ENCODE data around the gene CRYBA4.

Gene CRYBA4

GRCh38 chr22:26671317-26672059 lies 49.7 kb downstream of the CRYBA4 start:
- no peak overlapping the region for H3K4me2 ChIP-seq (ENCODE audit: insufficient read depth, low read length)
- H3K4me3 ChIP-seq (ENCODE audit: low read depth in 1 of 2, low read length in 2 of 2), result no peak overlapping the region
- no peaks in the 10 kb centered on the region for H3K27me3 ChIP-seq (ENCODE audit: insufficient read depth, low read length, poor library complexity)
- ATAC-seq (ENCODE audit: insufficient read depth, low read depth) (no peak), DNase-seq (peak; percentile 34)
- H4K20me1 ChIP-seq (ENCODE audit: insufficient read depth, low read length), result peaks cover 12% of the 10 kb centered on the region; the same call in 1 of the 2 replicates
- H3K9ac ChIP-seq (ENCODE audit: low read depth, low read length), result peak overlapping the region; percentile 99; the same call in 1 of the 2 replicates
- peak overlapping the region; percentile 88 for H2AFZ ChIP-seq (ENCODE audit: low read depth, low read length)
- TF ChIP-seq, protein P1, sequence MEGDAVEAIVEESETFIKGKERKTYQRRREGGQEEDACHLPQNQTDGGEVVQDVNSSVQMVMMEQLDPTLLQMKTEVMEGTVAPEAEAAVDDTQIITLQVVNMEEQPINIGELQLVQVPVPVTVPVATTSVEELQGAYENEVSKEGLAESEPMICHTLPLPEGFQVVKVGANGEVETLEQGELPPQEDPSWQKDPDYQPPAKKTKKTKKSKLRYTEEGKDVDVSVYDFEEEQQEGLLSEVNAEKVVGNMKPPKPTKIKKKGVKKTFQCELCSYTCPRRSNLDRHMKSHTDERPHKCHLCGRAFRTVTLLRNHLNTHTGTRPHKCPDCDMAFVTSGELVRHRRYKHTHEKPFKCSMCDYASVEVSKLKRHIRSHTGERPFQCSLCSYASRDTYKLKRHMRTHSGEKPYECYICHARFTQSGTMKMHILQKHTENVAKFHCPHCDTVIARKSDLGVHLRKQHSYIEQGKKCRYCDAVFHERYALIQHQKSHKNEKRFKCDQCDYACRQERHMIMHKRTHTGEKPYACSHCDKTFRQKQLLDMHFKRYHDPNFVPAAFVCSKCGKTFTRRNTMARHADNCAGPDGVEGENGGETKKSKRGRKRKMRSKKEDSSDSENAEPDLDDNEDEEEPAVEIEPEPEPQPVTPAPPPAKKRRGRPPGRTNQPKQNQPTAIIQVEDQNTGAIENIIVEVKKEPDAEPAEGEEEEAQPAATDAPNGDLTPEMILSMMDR (IDR thresholded peaks at IDR 0.05; ENCODE audit: borderline replicate concordance, extremely low read depth, low read length, poor library complexity, severe bottlenecking), result no peak
- no peak for TF ChIP-seq EZH2 (IDR thresholded peaks at IDR 0.05; ENCODE audit: borderline replicate concordance, low read depth, low read length, severe bottlenecking)
- peaks cover 44% of the 10 kb centered on the region for H3K4me1 ChIP-seq (ENCODE audit: insufficient read depth, low read length)
- peak overlapping the region; percentile 92 for H3K27ac ChIP-seq (ENCODE audit: low read length)
- H3K9me3 ChIP-seq (ENCODE audit: insufficient read depth, low read length, severe bottlenecking), result no peaks in the 10 kb centered on the region
- peaks cover 35% of the 10 kb centered on the region for H3K79me2 ChIP-seq (ENCODE audit: insufficient read depth, low read length)
- peaks cover 22% of the 10 kb centered on the region for H3K36me3 ChIP-seq (ENCODE audit: insufficient read depth, low read length)

DNA sequence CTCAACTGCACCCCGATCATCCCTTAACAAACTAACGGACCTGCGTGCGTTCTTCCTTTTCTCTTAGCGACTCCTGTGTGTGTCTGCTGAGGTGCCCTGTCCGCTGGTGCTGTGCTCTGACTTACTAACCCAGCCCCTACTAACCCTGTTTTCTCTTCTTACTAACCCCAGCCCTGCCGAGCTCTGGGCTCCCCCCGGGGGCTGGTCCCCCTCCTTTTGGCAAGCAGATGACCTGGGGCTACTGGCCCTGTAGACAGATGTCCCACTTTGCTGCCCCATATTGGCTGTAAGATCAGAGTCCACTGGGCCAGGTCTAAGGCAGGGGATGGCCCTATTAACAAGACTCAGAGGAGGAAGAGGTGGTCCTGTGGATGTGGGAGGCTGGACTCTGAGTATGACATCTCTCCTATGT lies 50.3 kb downstream of the CRYBA4 start:
- ATAC-seq (ENCODE audit: insufficient read depth, low read depth), result no peak; the same call in 1 of the 3 replicates
- H3K4me2 ChIP-seq (ENCODE audit: insufficient read depth, low read length), result peak overlapping the region; percentile 99
- DNase-seq, result no peak
- H3K9me3 ChIP-seq (ENCODE audit: insufficient read depth, low read length, severe bottlenecking), result no peaks in the 10 kb centered on the region
- H2AFZ ChIP-seq (ENCODE audit: low read depth, low read length), result peak overlapping the region; percentile 88
- peaks cover 12% of the 10 kb centered on the region; the same call in 1 of the 2 replicates for H4K20me1 ChIP-seq (ENCODE audit: insufficient read depth, low read length)
- H3K4me3 ChIP-seq (ENCODE audit: low read depth in 1 of 2, low read length in 2 of 2), result peak overlapping the region in 1 of 2 experiments; percentile 99; a peak in 2 of 4 replicates
- H3K36me3 ChIP-seq (ENCODE audit: insufficient read depth, low read length), result peaks cover 22% of the 10 kb centered on the region
- H3K27ac ChIP-seq (ENCODE audit: low read length), result peak overlapping the region; percentile 92
- no peak for TF ChIP-seq EZH2 (IDR thresholded peaks at IDR 0.05; ENCODE audit: borderline replicate concordance, low read depth, low read length, severe bottlenecking)
- TF ChIP-seq, protein P1 (IDR thresholded peaks at IDR 0.05; ENCODE audit: borderline replicate concordance, extremely low read depth, low read length, poor library complexity, severe bottlenecking), result no peak
- peaks cover 38% of the 10 kb centered on the region for H3K79me2 ChIP-seq (ENCODE audit: insufficient read depth, low read length)
- peaks cover 44% of the 10 kb centered on the region for H3K4me1 ChIP-seq (ENCODE audit: insufficient read depth, low read length)
- no peaks in the 10 kb centered on the region for H3K27me3 ChIP-seq (ENCODE audit: insufficient read depth, low read length, poor library complexity)
- peak overlapping the region; percentile 99 for H3K9ac ChIP-seq (ENCODE audit: low read depth, low read length)

GRCh38 chr22:26672590-26673468 lies 51.1 kb downstream of the CRYBA4 start:
- H3K4me2 ChIP-seq (ENCODE audit: insufficient read depth, low read length), result peak overlapping the region; percentile 99
- peak overlapping the region; percentile 99 for H3K9ac ChIP-seq (ENCODE audit: low read depth, low read length)
- H3K4me1 ChIP-seq (ENCODE audit: insufficient read depth, low read length), result peaks cover 46% of the 10 kb centered on the region
- H2AFZ ChIP-seq (ENCODE audit: low read depth, low read length), result peak overlapping the region; percentile 88
- peak overlapping the region; percentile 99 for H3K4me3 ChIP-seq (ENCODE audit: low read depth in 1 of 2, low read length in 2 of 2)
- peak; percentile 97 for DNase-seq
- no peak for TF ChIP-seq EZH2 (IDR thresholded peaks at IDR 0.05; ENCODE audit: borderline replicate concordance, low read depth, low read length, severe bottlenecking)
- TF ChIP-seq, protein P1 (IDR thresholded peaks at IDR 0.05; ENCODE audit: borderline replicate concordance, extremely low read depth, low read length, poor library complexity, severe bottlenecking), result peak; percentile 70
- H3K27me3 ChIP-seq (ENCODE audit: insufficient read depth, low read length, poor library complexity), result no peaks in the 10 kb centered on the region
- H3K9me3 ChIP-seq (ENCODE audit: insufficient read depth, low read length, severe bottlenecking), result no peaks in the 10 kb centered on the region
- H3K36me3 ChIP-seq (ENCODE audit: insufficient read depth, low read length), result peaks cover 22% of the 10 kb centered on the region
- peak overlapping the region; percentile 92 for H3K27ac ChIP-seq (ENCODE audit: low read length)
- peak; percentile 84 for ATAC-seq (ENCODE audit: insufficient read depth, low read depth)
- H3K79me2 ChIP-seq (ENCODE audit: insufficient read depth, low read length), result peaks cover 46% of the 10 kb centered on the region
- peaks cover 20% of the 10 kb centered on the region for H4K20me1 ChIP-seq (ENCODE audit: insufficient read depth, low read length)

Measured in DND-41 (cell line).